C4-2B (cell line): ENCODE measurements around the gene FAM83B.
"Not testable (repeated sequence)": the region's sequence is repeated elsewhere in the genome, so short reads cannot be mapped to it uniquely, and the experiment has no call there.

Experiments used
- H3K27ac ChIP-seq: fragments of 450-650 bp; 2 replicates; pipeline ENCODE4 v1.5.1; 2017
- CTCF ChIP-seq: fragments of 450-650 bp; conservative IDR thresholded peaks from 2 replicates; pipeline ENCODE4 v1.5.1; 2017; ENCODE audit warnings: mild to moderate bottlenecking
- ZFX ChIP-seq: fragments of 450-650 bp; IDR thresholded peaks from 2 replicates; pipeline ENCODE4 v1.6.1; 2017

The FAM83B gene, protein sequence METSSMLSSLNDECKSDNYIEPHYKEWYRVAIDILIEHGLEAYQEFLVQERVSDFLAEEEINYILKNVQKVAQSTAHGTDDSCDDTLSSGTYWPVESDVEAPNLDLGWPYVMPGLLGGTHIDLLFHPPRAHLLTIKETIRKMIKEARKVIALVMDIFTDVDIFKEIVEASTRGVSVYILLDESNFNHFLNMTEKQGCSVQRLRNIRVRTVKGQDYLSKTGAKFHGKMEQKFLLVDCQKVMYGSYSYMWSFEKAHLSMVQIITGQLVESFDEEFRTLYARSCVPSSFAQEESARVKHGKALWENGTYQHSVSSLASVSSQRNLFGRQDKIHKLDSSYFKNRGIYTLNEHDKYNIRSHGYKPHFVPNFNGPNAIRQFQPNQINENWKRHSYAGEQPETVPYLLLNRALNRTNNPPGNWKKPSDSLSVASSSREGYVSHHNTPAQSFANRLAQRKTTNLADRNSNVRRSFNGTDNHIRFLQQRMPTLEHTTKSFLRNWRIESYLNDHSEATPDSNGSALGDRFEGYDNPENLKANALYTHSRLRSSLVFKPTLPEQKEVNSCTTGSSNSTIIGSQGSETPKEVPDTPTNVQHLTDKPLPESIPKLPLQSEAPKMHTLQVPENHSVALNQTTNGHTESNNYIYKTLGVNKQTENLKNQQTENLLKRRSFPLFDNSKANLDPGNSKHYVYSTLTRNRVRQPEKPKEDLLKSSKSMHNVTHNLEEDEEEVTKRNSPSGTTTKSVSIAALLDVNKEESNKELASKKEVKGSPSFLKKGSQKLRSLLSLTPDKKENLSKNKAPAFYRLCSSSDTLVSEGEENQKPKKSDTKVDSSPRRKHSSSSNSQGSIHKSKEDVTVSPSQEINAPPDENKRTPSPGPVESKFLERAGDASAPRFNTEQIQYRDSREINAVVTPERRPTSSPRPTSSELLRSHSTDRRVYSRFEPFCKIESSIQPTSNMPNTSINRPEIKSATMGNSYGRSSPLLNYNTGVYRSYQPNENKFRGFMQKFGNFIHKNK

GRCh38 chr6:54846243-54846856 is at the start of gene FAM83B:
Gene FAM83B (plus strand): TSS chr6:54846771. CDS start chr6:54870247, 23,476 bp downstream.
- H3K27ac ChIP-seq = no peak within 1 kb of the TSS
- TF ChIP-seq CTCF (no peak), ZFX (no peak)

DNA sequence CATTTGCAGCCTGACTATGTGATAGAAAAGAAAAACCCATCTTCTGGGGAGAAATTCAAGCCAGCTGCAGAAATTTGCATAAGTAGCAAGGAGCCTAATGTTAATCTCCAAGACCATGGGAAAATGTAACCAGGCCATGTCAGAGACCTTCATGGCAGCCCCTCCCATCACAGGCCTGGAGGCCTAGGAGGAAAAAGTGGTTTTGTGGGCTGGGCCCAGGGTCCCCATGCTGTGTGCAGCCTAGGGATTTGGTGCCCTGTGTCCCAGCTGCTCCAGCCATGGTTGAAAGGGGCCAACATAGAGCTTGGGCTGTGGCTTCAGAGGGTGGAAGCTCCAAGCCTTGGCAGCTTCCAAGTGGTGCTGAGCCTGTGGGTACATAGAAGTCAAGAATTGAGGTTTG is 49.7 kb upstream of the FAM83B start:
- H3K27ac ChIP-seq = not testable (repeated sequence)

DNA sequence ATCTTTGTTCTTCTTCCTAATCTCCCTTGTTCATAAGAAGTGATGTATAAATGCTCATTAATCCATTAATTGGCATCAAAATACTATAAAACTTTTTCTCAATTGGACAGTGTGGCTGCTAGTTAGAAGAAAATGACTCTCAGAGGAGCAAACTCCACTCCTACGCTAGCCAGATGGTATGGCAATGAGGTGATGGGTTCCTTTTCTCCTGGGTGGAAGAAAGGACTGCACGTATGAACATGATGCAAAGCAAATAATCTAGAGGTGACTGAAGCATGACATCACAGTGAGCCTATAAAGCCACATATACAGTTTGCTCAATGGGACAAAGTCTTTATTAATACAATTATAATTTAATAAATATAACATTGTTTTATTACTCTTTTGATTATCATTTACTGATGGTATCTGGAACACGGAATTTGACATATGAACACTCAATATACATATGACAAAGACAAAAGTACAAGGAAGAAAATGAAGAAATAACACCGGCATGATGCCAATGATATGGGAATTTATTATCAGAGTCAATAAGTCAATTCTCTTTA is 46.4 kb upstream of the FAM83B start:
- no peak for TF ChIP-seq ZFX
- TF ChIP-seq CTCF = no peak
- no peak overlapping the region for H3K27ac ChIP-seq

DNA sequence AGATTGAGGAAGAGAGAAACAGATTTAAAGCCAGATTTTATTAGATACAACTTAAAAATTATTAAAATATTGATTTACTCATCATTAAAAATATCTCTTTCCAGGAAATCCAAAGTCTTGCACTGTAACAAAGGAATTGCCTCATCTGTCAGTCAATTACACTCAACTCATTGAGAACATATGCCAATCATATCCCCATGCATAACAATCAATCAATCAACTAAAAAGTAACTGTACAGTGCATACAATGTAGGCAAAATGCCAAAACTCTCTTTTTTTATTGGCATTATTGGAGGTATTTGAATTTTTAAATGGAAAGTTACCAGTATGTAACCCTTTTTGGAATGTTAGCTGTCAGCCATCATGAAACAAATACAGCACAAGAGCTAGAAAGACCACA is 45.3 kb upstream of the FAM83B start:
- no peak for TF ChIP-seq ZFX
- TF ChIP-seq CTCF = no peak
- H3K27ac ChIP-seq = no peak overlapping the region

GRCh38 chr6:54801669-54802068 is 44.9 kb upstream of the FAM83B start:
- TF ChIP-seq ZFX (no peak), CTCF (no peak)
- no peak overlapping the region for H3K27ac ChIP-seq

DNA sequence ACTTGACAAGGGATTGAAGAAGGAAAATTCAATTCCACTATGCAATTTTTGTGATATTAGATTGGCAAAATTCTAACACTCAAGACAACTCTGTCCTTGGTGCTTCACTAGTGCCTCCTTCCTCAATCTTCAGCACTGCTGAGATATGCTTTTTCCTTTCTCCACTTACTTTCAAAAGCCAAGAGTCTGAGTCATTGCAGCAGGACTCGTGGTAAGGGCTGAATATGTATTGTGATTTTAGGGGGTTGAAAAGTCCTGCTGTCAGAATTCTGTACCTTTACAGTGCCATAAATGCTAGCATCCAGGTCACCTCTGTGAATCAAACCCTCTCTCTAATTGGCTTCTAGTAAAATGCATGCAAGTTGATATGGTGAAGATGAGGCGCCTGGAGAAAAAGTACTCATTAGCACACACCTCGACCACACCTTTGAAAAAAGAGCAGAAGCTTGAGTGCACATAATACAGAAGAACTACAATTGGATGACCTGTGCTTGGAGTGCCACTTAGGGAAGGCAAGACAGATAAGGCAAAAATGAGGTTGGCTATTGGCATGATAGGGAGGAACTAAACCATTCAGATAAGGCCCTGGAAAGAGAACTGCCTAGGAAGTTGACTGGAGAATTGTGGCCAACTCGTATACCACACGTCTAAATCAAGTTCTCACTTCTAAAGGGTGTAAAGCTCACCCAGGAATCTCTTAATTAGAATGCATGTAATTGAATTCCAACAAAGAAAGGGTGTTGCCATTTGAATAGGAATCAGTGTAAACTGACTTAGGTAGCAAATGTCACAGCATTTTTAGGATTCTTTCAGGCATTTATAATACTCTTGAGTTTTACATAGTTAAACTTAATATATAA is 43.6 kb upstream of the FAM83B start:
- TF ChIP-seq ZFX (no peak), CTCF (no peak)
- no peak overlapping the region for H3K27ac ChIP-seq

DNA sequence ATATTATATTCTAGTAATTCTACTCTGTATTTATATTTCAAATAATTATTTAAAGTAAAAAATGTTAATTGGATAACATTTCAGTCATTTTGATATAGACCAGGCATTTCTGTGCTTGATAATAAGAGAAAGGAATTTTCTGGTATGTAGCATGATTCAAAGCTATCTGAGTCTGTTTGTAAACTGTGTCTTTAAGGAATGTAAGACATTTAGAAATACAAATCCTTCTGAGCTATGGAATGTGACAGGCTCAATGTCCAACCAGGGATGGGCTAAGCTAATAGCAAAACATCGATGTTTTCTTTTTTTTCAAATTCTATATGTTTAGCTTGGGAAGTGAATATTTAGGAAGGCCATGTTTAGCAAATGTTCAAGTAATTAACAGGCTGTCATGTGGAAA is 41.5 kb upstream of the FAM83B start:
- H3K27ac ChIP-seq = no peak overlapping the region
- TF ChIP-seq CTCF (no peak), ZFX (no peak)
